NCI-H2029 (cell line): ENCODE results near the gene PRUNE2.
A peak's percentile ranks its signal among the peaks of the same experiment; 100 is the strongest.

Source experiments
- DNase-seq: peaks from one replicate; lab custom pipeline; 2025; lab: John Stamatoyannopoulos, UW

PRUNE2 gene

DNA sequence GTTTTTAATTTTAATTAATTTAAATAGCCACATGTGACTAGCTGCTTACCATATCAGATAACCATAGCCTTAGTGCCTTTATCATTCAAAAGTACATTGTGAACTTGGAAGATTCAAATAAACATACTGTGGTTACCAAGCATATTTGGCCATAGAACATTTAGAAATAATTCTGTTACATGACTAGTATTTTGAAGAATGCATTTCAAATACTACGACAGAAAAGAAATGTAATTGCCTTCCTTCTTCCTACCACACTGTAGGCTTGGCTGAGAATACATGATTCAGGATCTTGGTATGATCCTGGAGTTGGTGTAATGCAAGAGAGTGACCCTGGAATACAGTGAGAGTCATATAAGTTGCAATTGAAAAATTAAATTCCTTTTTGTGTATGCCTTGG is 251.3 kb downstream of the PRUNE2 start:
- no peak for DNase-seq

DNA sequence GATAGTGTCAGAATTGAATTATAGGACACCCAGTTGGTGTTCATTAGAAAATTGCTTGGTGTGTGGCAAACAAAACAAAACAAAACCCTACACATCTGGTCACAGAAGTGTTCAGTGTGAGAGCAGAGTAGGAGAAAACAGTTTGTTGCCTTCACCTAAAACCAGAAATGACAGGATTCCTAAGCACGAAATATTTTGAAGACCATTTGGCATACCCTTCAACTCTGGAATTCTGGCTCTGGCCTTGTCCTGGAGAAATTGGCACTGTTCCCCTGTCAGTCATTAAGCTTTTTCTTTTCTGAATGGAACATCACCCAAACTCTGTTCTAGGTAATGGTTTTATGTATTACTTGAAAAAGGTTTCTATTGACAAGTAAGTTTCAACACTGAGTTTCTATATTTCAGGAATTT is 251.9 kb downstream of the PRUNE2 start:
- DNase-seq: no peak

DNA sequence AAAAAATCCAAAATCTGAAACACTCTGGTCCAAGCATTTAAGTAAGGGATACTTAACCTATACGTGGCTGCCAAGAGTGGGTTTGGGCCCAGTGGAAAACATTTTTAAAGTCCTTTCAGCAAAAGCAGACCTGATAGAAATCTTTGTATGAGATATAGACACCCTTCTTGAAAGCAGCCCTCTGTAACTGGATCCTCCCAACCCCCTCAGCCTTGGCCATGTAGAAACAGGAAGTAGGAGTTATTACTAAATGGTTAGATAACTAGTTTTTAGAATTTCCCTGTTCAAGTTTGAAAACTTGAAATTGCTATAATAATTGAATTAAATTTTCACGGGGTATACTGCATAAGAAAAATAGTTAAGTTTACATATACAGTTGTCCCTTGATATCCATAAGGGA is 253.0 kb downstream of the PRUNE2 start:
- no peak for DNase-seq

DNA sequence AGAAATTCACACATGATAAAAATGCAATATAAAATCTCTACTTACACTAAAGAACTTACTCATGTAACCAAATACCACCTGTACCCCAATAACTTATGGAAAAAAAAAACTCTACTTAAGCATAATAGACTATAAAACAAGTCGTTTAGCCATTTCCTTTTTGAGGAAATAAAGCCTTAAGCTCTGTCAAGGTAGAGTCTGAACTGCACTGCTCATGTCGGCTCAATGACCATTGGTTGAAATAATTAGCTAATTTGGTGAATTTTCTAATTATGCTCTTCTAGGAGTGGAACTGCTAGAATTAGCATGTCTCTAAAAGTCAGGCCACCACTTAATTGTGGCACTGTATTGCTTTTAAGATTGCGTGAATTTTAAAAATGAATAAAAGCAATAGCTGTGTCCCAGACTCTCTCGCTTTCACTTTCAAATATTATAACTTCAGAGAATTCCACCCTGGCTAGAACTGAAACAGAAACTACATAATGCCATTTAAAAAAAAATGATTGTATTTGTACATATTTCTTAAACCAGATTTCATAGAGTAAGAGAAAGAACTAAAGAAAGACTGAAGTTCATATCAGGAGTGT is 254.7 kb downstream of the PRUNE2 start:
- no peak for DNase-seq

DNA sequence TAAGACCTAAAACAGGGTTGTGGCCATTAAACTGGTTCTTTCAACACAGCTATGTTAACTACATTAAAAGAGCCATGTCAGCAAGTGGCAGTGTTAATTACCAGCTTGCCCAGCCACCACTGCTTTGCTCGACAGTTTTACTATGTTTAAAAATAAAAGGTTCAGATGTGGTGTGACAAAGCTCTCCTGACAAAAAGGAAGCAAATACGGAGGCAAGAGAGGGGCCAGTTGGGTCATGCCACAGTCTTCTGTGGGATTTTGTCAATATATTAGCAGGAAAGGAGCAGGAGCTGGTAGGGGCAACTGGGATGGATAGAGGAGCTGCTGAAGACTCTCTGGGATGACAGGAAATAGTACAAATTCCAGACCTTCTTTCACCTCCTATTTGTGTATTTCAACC is 255.2 kb downstream of the PRUNE2 start:
- DNase-seq: no peak

DNA sequence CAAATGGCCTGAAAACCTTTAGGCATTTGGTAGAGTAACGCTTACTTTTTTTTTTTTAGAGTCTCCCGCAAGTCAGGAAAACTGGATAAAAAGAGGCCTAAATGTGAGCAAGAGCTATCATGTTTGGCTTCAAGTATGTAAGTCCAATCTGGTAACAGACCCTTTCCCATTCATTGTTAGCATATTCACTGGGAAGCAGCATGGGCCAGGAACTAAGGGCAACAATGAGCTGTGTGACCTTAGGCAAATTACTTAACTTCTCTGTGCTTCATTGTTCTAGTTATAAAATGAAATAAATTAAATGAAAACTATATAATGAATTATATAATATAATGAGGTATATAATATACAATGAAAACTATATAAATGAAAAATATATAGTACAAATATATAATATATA is 256.0 kb downstream of the PRUNE2 start:
- DNase-seq: no peak

DNA sequence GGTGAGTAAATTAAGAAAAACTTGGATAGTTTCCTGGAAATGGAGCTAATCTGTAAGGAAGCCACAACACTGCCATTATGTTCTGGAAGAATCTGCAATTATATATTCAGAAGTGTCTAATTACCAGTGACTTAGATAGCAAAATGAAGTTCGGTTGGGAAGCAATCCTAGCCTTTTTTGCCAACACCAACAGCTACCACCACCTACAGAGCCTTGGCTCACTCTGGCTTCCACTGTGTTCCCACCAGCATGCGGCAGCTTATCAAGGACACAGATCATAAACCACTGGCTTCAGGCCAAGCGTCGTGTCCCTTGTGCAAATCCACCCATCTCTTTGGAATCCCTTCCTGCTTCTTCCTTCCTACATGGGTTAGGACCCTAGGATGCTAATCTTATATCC is 259.7 kb downstream of the PRUNE2 start:
- peak; percentile 84 for DNase-seq

DNA sequence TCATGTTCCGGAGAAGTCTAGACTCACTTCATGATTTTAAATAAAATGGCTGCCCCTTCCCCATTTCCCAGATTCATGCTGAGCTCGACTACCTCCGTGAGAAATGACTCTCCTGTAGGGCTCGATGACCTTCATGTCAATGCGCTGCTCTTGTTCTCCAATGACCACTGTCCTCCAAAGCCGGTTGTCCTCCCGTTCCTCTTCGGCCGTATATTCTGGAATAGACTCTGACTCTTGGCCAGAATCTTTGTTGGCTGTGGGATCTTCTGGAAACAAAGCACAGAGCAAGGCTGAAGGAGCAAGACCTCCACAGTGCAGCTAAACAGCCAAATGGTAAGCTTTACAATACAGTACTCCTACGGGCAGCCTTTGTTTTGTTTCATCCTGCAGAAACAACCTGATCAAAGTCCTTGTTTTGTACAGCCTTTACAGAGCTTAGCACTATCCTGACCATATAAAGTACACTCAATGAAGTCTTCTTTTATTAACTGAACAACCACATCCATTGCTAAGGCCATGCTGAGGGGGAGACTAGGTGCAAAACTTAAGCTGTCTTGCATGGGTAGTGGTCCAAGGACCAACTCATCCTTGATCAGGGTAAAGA is 261.2 kb downstream of the PRUNE2 start:
- DNase-seq: no peak

DNA sequence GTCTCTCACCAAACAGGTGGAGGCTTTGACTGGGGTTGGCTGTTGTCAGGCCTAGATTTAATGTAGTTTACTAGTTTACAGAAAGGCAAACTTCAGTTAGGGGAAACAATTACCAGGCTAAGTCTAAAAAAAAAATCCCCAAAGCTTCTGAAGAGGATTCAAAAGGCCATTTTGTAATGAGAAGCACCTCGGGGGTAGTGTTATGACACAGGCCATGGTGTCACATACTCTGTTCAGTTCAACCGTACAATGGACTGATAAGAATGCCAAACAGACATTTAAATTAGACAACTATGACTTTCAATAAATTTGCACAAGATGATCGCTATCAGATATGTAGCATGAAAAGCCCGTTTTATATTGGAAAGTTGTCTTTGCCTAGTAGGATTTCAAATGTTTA is 261.7 kb downstream of the PRUNE2 start:
- DNase-seq: no peak

DNA sequence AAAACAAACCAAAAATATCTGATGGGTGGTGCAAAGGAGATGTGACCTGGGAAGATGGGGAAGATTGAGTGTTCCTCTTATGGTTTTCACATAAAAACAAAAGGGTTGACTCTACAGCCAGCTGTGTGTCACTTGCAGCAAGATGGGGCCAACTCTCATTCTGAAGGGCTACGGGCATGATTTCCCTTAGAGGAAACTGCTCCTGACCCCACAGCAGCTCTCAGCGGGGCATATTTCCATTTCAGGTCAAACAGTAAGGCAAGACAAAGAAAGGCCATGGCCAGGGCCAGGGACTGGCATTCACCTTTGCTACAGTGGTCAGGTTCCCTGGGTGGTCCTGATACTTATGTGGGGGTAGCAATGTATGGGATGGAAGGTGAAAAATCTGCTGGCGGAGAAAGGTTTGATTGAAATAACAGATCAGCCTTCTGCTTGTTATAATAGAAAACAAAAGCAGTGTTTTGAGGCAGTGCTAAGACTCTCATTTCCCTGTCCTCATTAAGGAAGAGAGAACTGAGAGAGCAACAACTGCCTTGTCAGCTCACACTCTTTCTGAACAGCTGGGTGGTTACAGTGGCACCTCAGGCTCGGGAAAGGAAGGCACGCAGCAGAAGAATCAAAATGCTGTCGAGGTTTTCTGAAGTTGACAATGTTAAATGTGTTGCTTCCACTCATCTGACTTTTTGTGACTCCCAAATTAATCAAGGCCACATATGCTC is 262.4 kb downstream of the PRUNE2 start:
- no peak for DNase-seq

DNA sequence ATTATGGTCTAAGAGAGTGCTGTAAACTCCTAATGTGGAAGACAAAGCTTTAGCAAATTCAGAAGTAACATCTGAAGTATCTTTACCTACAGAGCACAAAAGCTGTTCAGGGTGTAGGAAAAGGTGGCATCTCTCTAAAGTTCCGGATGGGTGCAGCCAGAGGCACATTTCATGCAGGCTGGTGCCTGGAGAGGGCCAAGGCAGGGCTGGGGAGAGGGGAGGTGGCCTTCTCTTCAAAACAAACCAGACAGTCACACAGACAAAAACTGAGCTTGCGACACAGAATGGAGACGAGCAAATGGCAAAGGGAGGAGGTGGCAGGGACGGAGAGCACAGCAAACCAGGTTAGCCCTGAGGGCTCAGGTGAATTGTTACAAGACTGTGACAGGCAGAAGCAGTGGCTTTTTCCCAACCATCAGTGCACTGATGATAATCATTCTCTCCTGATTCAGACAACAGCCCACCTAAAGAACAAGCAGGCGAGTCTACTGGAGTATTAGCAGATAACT is 263.2 kb downstream of the PRUNE2 start:
- DNase-seq: no peak

DNA sequence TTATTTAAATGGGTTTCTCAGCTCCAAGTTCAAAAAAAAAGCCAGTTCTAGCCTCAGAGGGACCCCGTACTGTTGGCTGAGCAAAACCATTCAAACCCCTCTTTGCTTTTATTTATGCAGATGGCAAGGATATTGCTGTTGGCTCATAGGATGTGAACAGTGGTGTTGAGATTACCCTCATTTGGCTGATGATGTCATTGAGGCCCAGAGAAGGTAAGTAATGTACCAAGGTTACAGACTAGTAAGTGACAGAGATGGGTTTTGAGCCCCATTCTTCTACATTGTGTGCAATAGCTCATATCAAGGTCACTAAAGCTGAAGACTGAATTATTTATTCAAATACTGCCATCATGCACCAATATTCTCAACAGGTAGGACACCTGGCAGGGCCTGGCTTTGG is 263.8 kb downstream of the PRUNE2 start:
- no peak for DNase-seq

DNA sequence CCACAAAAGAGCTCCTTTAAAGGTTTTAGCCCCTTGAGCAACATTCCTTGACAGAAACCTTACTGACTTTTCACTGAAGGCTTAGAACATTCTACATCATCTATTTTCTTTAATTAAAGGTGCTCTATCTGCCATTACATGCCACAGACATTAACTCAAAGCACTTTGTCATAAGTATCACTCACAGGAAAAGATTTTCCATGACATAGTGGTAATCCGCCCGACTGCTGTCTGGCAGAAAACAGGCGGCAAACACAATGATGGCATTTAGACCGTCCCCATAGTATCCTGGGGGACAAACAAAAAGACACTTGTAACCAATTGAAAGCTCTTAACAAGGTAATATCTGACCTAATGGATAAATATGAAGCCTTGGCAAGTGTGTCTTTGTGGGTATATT is 267.9 kb downstream of the PRUNE2 start:
- DNase-seq: peak; percentile 21

DNA sequence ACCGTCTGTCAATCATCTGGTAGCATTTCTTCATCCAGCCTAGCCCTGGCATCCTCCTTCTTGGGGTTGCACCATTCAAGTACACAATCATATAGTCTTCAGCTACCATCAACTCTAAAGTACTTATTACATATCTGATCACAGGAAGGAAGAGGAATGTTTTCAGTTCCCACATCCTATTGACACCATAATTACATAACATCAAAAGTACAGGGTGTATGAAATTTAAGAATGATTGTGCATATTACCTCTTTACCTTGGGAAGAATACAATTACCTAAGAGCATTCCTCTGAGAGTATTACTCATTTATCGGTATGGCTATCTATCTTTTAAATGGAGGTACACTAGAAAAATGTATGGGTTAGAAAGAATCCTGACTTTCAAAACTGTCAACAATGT is 268.5 kb downstream of the PRUNE2 start:
- no peak for DNase-seq

DNA sequence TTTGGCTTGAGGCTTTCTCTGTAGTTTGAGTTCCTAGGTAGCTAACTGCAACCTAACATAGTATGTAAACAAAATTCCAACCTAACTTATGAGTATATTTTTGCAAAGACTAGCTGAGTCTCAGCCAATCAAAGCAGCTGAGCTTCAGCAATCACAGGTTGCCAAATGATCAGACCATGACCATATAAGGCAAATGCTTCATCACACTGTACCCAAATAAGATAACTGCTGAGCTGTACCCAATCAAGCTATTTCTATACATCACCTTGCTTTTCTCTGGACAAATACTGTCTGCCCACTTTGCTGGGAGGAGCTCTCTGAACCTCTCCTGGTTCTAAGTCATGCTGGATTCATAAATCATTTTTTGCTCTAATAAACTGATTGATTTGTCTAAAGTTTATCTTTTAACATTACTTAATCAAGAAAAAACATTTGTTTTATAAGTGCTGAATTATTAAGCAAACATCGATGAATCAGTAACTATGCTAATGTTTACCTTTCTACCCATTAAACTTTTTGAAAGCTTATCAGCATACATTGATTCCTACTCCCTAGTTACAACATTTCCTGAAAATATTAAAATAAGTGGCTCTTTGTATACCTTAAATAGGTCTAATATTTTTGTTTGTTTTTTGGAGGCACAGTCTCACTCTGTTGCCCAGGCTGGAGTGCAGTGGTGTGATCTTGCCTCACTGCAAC is 271.4 kb downstream of the PRUNE2 start:
- peak; percentile 17 for DNase-seq

DNA sequence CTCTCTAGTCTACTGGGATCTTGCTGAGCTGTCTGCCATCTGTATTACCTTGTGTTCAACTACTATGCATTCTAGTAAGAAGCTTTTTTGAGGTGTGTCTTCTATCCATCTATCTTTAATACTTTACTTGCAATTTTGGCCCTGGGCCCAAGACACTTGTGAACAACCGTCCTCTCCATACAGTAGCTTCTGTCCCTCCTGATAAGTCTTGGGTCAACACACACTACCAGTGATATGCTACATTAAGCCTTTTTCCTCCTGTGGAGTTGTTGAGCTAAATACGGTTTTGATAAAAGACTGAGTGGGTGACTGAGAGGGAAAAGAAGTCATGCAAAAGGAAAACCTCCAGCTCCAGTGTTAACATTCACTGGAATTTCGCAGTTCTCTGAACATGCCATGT is 275.0 kb downstream of the PRUNE2 start:
- no peak for DNase-seq

DNA sequence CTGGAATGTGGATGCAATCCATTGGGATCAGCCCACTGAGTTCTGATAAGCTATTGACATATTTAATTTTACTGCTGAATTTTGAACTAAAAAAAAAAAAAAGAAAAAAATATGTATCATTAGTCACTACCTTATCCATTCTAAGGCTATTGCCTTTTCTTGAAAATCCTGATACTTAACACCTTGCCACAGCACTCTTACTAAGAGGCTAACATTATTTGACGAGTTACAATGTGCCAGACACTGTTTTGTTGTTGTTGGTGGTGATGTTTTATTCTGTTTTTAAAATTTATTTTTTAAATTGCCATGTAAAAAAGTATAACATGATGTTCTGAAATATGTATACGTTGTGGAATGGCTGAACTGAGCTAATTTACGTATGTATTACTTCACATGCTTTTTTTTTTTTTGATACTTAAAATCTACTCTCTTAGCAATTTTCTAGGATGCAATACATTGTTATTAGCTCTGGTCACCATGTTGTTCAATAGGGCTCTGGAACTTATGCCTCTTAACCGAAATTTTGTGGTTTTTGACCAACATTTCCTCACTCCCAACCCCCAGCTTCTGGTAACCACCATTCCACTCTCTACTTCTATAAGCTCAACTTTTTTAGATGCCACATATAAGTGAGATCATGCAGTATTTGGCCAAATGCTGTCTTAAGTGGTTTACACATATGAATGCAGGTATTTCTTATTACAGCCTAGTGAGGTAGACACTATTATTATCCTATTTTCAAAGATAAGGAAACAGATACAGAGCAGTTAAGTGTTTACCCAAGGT is 276.5 kb downstream of the PRUNE2 start:
- no peak for DNase-seq

DNA sequence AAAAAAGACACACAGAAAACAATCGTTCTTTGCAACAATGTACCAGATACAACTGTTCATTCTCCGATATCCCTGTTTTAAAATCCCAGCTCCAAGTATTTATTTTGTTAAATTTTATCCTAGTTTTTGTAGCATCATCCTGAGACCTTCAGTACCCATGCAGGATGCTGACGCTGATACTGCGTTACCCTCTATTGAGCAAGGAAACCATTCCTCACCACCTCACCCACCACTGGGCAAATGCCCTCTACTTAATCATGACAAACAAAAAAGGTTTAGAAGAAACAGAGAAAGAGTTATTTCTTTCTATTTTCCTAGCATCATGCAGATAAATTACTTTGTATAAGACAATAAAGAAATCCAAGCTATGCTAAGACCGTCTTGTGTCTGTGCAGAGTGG is 277.8 kb downstream of the PRUNE2 start:
- no peak for DNase-seq

DNA sequence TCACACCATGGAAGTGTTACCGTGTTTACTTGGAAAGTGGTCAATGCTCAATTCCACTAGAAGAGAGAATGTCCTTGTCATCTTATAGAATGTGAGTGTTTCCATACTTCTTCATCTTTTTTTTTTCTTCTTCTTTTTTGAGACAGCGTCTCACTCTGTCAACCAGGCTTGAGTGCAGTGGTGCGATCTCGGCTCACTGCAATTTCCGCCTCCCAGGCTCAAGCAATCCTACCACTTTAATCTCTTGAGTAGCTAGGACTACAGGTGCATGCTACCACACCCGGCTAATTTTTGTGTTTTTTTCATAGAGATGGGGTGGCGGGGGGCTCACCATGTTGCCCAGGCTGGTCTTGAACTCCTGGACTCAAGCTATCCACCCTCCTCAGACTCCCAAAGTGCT is 278.9 kb downstream of the PRUNE2 start:
- no peak for DNase-seq

DNA sequence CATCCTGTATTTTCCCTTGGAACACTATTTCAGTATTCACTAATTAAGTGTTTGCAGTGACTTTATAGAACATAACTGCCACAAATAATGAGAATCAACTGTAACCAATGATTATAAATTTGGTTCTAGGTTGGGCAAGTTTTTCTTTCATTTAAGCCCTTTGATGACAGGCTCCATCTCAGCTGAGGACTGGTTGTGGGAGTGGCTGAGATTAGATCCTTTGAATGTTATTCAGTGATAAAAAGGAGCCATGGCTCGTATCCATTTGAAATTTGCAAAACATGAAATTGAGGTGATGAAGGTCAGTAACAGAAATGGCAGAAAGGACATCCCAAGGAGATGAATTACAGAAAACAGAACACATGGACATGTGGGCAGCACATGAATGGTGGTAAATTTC is 279.8 kb downstream of the PRUNE2 start:
- no peak for DNase-seq

DNA sequence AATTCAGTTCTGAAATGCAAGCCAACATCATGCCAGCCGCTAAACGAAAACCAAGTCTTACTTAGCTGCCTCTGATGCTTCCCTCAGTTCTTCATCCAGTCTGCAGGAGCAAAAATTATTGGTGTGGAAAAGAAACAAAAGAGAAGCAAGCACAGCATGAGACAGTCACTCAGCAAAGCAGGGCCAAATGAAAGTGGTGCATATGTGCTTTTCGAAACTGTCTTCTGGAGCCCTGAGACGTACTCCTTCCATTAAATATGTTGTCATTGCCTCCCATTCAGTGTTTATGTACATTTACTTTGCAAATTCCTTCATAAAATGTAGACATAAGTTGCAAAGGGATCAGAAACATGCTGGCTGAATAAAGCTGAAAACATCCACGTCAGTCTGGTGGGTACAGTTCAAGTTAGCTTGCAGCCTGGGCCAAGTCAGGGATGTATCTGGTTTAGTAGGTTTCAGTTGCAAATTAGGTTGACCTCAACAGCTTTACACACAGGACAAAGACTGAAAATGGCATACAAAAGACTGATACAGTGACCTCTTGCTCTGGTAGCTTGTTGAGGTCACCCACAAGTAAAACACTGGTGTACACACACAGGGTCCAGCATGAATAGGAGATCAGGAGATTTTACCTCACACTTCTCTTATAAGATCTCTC is 281.4 kb downstream of the PRUNE2 start:
- DNase-seq: no peak

DNA sequence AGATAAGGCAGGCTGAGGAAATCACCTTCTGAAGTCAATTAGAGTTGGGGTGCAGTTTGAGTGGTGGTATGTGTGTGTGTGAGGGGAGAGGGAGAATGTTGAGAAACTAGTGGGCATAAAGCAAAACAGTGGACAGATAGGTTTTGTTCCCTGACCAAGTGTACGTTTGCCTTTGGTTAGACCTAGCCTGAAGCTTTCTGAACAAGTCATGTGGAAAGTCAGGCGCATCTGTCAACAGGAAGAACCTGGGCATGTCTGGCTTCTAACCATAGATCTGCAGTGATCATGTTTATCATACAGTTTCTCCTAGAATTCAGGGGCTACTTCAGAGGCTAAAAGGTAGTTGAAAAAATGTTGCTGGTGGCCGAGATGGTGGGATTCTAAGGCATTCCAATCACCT is 284.9 kb downstream of the PRUNE2 start:
- DNase-seq: peak; percentile 20
